Left lobe of liver (tissue), 2 donors: ENCODE results near the gene CLRN3. TPM values are rescaled to one million over a fixed set of nuclear protein-coding genes. Genes with fewer than 3 reads are reported as not detected.

Source experiments
- ATAC-seq: fragments of 200-7000 bp; cut with Tn5 transposase; one replicate; pipeline ENCODE4 v1.9.1; 2020; ENCODE audit warnings: mild to moderate bottlenecking, moderate library complexity
- DNase-seq: peaks from one replicate; pipeline ENCODE4 v3.0.0-alpha.2; 2020; ENCODE audit warnings: low spot score
- total RNA-seq: library from RNA; stranded (reverse); gene quantifications from one replicate; pipeline ENCODE4 v1.2.1, GENCODE V29; 2021
- donor health status: DM: no; HTN: no; CAD: no; lungs with moderate emphysema.
- donor health status: DM: no; HTN: yes; CAD: no.

The CLRN3 gene
- total RNA-seq, 1 donor from 2014 or later: 25.1 TPM

DNA sequence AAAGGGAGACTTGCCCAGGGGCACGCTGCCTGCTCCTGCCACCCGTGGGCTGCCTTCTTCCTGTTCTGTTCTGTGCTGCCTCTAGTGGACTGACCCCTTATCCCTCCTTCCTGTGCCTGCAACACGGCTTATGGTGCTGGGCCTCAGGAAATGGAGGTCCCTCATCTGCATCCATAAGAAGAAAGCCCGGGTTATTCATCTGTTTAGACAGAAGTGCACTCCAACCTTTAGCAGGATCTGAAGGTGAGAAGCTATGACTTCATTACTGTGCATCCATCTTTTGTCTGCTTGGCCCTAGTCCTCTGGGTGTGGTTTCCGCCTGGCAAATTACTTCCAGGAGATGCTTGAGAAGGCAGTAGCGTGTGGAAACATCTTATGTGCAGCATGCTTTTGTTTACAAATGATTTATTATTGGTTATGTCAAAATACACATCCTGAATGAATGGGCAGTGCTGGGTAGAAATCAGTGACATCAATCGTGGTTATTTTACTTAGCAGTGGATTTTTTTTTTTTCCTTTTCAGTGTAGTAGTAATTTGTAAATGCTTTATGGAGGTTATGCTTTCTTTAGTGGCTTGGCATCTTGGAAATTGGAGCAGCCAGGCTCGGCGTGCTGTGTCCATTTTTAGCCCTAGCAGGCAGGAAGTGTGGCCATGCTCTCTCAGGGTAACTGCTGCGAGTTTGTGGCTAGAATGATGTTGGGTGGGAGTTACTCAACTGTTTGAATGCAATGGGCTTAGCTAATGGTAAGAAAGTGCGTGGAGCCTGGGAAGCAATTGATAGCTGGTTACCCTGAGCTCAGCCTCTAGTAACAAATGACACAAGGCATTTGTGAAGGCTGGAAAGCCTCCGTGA lies 26.9 kb upstream of the CLRN3 start:
- DNase-seq (no peak), ATAC-seq (peak; percentile 26)

- ATAC-seq: peak; percentile 29
Measured at GRCh38 chr10:127918572-127918971, 25.8 kb upstream of the CLRN3 start.

GRCh38 chr10:127916826-127917225 lies 24.1 kb upstream of the CLRN3 start:
- no peak for DNase-seq
- ATAC-seq: no peak

More at GRCh38 chr10:127918572-127918971, 25.8 kb upstream of the CLRN3 start:
- DNase-seq: no peak

DNA sequence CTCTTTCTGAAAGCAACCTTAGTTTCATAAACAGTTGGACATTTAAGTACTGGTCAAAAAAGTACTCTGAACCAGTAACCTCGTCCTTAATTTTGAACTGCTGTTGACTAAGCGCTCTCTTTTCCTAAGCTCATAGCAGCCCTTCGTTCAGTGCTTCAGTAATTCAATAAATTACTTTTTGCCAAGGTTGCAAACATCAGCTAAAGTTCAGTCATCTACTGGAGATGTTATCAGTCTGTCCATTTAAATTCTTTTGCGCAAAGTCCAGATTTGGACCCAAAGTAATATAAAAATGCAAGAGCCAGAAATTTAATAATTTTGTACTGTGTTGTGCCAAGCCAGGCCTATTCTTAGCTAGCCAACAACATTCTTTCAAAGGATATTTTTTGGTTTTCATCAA lies 22.6 kb upstream of the CLRN3 start:
- no peak for DNase-seq
- no peak for ATAC-seq

- DNase-seq (no peak), ATAC-seq (no peak)
Measured at GRCh38 chr10:127913368-127913759, 20.6 kb upstream of the CLRN3 start.

DNA sequence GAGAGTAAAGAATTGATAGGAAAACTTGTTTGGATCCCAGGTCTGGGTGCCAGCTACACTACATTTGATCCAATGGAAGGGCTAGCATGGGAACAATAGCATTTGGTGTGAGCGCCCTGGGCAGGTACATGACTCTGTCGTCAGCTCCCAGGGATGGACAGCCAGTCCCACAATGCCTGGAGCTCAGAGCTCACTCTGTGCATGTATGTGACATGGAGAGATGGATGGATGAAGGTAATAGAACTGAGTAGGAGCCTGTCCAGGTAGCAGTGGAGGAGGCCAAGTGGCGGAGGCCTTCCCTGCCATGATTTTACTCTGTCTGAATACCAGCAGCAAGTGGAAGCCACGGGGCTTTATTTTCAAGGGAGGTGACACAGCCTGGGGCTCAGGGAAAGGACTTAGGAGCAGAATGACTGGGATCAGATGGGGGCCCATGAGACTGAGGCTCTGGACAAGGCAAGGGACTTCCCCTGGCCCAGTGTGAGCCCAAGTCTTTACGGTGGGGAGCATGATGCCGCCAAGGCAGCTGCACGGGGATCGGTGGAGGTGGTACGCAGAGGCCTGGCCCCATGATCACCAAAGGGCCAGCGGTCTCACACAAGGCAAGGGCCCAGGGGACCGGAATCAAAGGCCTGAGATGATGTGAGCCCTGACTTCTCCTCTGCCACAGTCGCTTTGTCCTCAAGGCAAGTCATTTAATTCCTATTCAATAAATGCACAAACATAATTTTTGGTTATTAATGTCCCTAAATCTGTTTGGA lies 20.0 kb upstream of the CLRN3 start:
- ATAC-seq (no peak), DNase-seq (no peak)

- DNase-seq (no peak), ATAC-seq (no peak)
Measured at GRCh38 chr10:127911867-127912257, 19.1 kb upstream of the CLRN3 start.

DNA sequence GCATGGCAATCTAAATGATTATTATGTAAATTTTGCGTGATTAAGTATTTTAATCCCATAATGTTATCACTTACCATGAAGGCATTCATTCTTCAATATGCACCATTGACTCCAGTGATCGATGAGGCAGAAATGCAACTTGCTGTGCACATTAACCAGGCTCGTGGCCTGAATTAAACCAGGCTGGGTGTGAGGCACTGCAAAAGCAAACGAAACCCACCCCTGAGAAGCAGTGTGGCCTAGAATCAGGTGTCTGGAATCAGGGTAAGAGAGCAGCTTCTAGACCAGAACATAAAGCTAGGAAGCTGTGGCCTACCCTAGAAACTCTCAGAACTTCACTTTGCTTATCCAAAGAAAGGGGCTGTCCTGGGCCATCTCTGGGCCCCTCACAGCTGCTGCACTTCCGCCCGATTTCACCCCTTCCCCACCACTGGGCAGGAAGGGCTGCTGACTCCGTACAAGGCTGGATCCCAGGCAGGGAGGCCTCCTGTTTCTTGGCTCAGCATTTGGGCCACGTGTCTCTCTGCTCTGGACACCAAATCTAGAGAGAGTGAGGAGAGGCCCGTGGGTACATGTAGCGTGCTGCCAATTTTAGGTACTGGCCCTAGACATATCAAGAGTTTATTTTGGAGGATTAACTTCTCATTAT lies 18.6 kb upstream of the CLRN3 start:
- no peak for ATAC-seq
- no peak for DNase-seq

DNA sequence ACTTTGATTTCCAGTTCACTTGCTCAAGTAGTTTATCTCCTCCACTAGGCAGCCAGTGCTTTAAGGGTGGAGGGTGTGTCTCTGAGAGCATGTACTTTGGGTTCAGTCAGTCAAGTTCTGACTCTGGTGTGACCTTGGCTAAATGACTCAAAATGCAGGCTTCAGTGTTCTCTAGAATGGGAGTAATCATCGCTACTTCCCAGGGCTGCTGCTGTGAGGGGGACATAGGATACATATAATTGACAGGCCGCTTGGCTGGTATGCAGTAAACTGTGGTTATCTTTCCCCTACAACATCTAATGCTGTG lies 17.7 kb upstream of the CLRN3 start:
- ATAC-seq: no peak
- DNase-seq: no peak

DNA sequence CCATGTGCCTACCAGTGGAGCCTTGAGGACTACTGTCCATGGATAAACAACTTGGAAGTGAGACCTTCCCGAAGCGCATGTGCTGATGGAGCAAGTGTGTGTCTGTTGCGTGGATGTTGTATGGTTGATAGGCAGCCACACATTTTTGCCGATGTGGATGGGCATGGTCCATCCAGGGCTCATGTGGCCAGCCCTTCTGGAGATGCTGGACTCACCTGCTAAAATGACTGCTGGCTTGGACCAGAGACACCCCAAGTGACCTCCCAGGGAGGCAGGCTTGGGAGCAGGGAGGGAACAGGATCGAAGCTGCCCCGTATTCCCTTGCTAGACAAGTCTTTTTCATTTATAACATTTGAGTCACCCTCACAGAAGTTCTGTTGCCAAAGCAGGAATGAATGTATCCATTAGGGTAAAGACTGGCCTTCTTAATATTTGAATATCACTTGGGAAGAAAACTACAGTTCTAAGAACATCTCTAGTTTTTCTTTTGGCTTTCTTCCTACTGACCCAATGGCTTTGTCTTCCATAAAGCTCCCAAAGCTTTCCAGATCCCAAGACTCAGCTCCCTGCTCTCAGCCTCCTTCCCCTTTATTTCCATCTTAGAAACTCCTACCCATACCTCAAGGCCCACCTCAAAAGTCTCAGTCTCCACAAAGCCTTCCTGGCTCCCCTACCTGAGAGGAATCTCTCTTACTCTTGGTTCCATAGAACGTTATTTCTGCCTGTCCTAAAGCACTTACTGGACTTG lies 17.1 kb upstream of the CLRN3 start:
- ATAC-seq: no peak

GRCh38 chr10:127908959-127909267 lies 16.2 kb upstream of the CLRN3 start:
- ATAC-seq (no peak), DNase-seq (no peak)

More for the DNA sequence above, 17.1 kb upstream of the CLRN3 start:
- DNase-seq: no peak

DNA sequence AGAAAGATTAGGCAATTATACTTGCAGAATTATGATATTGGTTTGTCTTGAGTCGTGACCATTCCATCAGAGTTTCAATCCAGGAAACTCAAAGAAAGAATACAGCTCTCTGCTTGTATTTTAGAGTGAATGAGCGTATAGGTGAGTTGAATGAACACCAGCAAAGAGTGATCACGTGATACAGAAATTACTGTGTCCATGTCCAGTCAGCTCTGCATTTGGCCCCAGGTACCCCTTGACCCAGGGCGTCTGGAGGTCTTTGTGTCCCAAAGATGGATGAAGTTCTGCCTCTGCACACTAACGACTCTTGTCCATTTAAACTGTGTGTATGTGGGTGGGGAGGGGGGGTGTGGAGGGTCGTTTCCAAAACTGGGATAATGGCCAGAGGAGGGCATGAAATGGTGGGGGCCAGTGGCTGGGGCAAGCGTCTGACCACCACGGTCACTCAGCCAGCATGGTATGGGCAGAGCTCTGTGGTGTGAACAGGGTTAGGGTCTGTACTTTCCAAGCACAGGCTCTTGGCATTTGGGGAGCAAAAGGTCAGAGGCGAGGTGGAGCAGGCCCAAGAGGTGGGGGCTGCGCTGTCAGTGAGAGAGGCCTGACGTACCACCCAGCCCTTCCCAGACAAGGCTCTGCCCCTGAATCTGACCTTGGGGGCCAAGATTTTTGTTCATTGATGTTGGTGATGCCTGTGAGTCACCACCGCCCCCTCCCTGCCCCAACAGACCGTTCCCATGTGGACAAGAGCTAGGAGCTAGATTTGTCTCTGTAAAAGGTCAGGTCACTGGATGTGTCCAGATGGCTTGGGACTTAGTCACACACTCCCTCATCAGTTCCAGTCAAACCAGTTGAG lies 15.6 kb upstream of the CLRN3 start:
- DNase-seq (no peak), ATAC-seq (no peak)

DNA sequence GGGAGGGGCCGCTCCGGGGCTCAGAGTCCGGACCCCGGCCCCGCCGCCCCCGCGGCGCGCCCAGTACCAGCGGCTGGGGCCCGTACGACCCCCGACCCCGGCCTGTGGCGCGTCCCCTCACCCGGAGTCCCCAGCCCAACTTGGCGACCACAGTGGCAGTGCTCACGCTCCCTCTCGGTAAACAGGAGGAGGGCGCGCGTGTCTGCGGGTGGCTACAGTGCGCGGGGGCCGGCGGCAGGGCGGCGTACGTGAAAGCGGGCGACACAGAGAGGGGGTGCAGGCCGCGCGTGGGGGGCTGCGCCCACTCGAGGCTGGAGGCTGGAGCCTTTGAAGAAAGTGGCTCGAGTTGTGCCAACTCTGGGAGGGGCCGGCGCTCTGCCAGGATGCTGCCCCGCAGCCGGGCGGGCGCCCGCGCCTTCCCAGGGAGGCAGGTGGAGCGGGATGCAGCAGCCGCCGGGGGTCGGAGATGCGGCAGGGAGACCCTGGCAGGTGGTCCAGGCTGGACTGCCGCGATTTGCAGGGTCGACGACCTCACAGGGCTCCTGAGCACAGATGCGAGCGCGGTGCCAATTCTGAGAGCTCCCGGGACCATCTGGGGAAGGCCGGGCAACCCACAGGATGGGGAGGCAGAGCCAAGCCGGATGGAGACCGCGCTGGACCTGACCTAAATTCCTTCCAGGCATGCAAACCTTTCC lies 14.8 kb upstream of the CLRN3 start:
- DNase-seq (no peak), ATAC-seq (peak; percentile 30)

DNA sequence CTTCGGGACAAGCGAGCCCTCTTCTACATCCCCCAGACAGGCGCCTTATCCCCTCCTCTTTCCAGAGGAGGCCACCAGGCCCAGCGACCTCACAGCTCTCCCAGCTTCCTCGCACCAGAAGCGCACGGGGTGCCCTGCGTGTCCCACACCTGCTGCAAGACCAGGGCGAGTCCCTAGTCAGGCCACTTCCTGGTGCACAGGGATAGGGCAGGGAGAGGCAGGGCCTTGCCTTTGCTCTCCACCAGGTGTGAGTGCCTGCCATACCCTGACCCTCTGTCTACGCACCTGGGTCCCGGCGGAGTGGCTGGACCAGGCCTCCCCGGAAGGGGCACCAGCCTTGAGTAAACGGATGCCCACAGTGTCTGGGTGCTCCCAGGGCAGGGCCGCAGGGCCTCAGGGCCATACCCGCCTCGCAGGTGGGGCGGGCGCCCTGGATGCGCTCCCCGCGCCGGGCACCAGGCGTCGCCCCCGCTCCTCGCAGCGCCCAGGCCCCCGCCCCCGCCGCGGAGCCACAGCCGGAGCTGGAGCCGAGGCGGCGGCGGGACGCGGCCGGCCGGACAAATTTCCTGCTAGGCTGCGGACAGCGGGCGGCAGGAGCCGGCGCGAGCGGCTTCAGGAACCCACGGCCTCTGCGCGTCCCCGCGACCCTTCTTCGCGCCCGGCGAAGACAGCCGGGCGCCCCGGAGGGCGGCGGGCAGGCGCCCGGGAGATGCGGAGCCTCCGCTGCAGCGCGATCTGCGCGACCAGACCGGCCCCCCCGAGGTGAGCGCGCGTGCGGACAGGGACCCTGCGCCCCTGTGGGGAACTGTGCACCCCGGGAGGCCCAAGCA lies 14.0 kb upstream of the CLRN3 start, which contains the start of gene PTPRE:
PTPRE (plus strand) TSS at position 556 of the 830 bp plus-strand sequence. CDS start 133,779 bp downstream, outside the sequence.
- DNase-seq: peak; percentile 74
- peak; percentile 98 for ATAC-seq

DNA sequence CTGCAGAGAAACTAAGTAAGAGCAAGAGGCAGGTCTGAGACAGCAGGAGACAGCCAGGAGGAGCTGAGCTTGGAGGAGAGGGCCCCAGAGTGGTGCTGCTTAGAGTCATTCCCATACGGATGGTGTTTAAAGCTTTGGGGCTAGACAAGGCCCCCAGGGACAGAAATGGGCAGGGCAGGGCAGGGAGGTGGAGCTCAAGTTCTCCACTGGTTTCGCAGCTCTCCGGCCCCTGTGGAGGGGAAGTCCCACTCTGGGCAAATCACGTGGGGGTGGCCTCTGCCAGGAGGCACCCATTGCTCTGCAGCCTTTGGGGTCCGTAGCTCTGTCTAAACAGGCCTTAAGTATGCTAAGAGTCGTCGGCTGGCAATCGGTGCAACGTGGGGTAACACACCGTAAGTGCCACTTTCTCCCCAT lies 13.1 kb upstream of the CLRN3 start:
- DNase-seq: no peak
- ATAC-seq: no peak

DNA sequence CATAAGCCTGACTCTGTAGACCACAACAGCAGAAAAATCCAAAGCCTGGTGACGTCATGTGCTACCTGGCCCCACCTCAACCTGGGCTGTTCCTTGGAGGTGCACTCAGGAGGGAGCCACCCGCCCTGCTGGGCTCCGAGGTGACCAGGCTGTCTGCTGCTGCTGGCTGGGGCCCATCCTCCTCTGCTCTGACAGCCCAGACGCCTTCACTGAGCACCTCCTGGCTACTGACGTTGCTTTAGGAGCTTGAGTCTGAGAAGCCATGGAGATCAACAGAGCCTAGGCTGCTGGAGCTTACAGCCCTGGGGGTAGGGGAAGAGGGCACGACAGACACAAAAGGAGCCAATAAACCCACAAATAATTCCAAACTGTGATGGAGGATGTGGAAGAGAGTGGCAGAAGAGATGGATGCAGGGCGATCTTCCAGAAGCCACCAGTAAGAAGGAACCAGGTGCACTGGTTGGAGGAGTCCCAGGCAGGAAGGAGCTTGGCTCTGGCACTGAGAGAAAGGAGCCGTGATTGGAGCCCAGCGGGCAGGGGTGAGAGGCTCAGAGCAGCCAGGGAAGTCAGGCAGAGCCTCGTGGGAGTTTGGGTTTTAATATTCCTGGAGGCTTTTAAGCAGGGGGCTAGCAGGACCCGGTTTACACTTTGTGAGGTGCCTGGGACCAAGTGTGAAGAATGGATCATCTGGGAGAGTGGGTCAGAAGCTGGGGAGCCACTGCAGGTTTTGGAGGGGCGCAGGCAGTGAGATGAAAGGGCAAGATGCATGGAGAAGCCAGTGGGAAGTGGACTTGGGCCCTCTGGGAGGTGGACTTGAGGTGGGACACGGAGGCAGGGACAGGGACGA lies 12.5 kb upstream of the CLRN3 start:
- no peak for DNase-seq
- no peak for ATAC-seq

GRCh38 chr10:127904311-127905000 lies 11.7 kb upstream of the CLRN3 start:
- ATAC-seq: no peak
- DNase-seq: no peak
